Middle frontal gyrus (tissue), 1 donor: ENCODE measurements around the gene SUDS3.
"Not testable (repeated sequence)": the region's sequence is repeated elsewhere in the genome, so short reads cannot be mapped to it uniquely, and the experiment has no call there.

ENCODE experiments used
- DNase-seq: peaks from one replicate; pipeline ENCODE4 v3.0.0-alpha.2; 2015; ENCODE audit warnings: low spot score; ENCODE audit errors: extremely low spot score

SUDS3 gene

GRCh38 chr12:118391836-118392235 is 15.5 kb downstream of the SUDS3 start:
- DNase-seq = no peak

GRCh38 chr12:118397708-118398440 is 21.5 kb downstream of the SUDS3 start:
- DNase-seq = no peak

GRCh38 chr12:118398524-118398923 is 22.2 kb downstream of the SUDS3 start:
- no peak for DNase-seq

- DNase-seq = no peak
These were observed 22.6 kb downstream of the SUDS3 start for GRCh38 chr12:118398940-118399339.

GRCh38 chr12:118402251-118402650 is 25.9 kb downstream of the SUDS3 start:
- DNase-seq = no peak

GRCh38 chr12:118404876-118405521 is 28.6 kb downstream of the SUDS3 start:
- DNase-seq = peak; percentile 57

- not testable (repeated sequence) for DNase-seq
These were observed 31.9 kb downstream of the SUDS3 start for GRCh38 chr12:118408241-118408640.

- no peak for DNase-seq
These were observed 33.5 kb downstream of the SUDS3 start for GRCh38 chr12:118409834-118410233.

GRCh38 chr12:118417942-118418341 is 41.6 kb downstream of the SUDS3 start:
- no peak for DNase-seq

GRCh38 chr12:118418385-118419057 is 42.2 kb downstream of the SUDS3 start:
- no peak for DNase-seq

- DNase-seq = no peak
These were observed 44.3 kb downstream of the SUDS3 start for GRCh38 chr12:118420673-118421072.

GRCh38 chr12:118424884-118425283 is 48.5 kb downstream of the SUDS3 start:
- no peak for DNase-seq

- no peak for DNase-seq
These were observed 49.0 kb downstream of the SUDS3 start for GRCh38 chr12:118425364-118425763.

- no peak for DNase-seq
These were observed 51.5 kb downstream of the SUDS3 start for GRCh38 chr12:118427819-118428218.

- no peak for DNase-seq
These were observed 52.3 kb downstream of the SUDS3 start for GRCh38 chr12:118428643-118429042.

GRCh38 chr12:118429688-118430383 is 53.5 kb downstream of the SUDS3 start:
- DNase-seq = no peak

GRCh38 chr12:118430516-118430915 is 54.2 kb downstream of the SUDS3 start:
- DNase-seq = no peak

- no peak for DNase-seq
These were observed 56.6 kb downstream of the SUDS3 start for GRCh38 chr12:118432812-118433545.

- no peak for DNase-seq
These were observed 59.8 kb downstream of the SUDS3 start for GRCh38 chr12:118436002-118436730.

GRCh38 chr12:118436986-118437385 is 60.6 kb downstream of the SUDS3 start:
- DNase-seq = no peak
